Measurements from ENCODE around the gene ZNF135.
A peak's percentile ranks its signal among the peaks of the same experiment; 100 is the strongest.

The ZNF135 gene

DNA sequence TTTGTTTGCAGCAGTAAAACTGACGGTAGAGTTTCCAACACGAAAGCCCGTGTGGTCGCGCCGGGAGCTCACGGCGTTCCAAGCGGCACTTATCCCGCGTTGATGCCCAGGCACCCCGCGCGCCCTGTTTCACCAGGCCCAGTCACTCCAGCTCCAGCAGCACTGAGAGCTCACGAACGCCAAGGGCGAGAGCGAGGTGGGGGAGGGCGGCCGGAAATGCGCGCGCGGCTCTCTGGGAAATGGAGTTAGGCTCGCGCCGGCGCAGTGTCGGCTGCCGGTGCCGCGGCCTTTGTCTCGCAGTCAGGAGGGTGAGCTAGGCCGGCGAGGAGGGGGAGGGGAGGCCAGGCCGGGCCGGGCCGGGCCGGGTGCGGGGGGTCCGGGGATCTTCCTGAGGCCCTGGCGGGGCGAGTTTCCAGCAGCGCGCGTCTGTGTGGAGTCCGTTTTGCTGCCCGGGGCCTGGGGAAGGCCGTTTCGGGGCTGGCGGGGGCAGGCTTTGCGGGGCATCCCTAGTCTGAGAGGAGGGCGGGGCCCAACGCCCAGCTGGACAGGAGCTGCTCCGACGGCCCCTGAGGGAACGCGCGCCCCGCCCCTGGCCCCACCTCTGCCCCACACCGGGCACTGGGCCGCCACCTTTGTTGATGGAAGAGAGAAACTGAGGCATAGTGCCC is at the start of gene ZNF135:
Gene ZNF135 (plus strand): TSS at position 280 of the 668 bp plus-strand sequence. CDS start 721 bp downstream, outside the sequence.
- DNase-seq (ENCODE audit: low read depth, low spot score) = no peak
- H3K27ac ChIP-seq = peak within 1 kb of the TSS; percentile 42

DNA sequence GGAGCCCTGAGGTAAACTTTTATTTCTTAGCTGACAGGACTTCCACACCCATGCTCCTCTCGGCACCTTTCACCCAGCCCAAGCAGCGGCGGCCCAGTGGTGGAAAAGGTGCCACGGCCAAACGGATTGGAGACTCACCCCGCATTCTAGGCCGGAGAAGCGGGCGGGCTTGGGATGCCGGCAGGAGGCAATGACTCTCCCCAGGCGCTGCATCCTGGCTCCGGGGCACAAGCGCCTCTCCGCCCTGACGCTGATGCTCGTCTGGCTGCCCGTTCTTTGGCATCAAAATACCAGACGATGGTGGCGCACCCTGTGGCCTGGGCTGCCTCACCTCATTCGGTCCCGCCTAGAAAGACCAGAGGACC is 49.8 kb upstream of the ZNF135 start:
- DNase-seq (ENCODE audit: low read depth, low spot score) = no peak
- H3K27ac ChIP-seq = peak overlapping the region; percentile 86

DNA sequence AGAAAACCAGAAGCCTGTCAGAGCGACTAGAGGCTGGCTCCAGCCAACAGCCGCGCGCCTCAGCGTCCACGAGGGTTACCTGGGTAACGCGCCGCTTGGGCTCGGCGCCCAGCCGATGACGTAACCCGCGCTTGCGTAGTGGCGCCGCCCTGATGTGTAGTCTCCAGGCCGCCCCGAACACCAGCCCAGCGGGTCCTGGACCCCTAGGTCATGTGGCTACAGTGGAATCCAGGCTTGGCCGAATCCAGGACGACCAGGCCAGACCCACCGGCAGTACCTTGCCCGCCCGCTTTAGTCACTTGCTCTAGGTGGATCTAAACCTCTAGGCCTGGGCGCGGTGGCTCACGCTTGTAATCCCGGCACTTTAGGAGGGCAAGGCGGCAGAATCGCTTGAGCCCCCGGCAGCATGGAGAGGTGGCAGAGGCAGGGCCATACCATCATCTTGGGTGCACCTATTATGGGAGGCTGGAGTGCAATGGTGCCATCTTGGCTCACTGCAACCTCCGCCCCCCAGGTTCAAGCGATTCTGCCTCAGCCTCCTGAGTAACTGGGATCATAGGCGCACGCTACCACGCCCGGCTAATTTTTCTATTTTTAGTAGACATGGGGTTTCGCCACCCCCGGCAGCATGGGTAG is 49.3 kb upstream of the ZNF135 start:
- no peak for DNase-seq (ENCODE audit: low read depth, low spot score)
- H3K27ac ChIP-seq = peak overlapping the region; percentile 86

DNA sequence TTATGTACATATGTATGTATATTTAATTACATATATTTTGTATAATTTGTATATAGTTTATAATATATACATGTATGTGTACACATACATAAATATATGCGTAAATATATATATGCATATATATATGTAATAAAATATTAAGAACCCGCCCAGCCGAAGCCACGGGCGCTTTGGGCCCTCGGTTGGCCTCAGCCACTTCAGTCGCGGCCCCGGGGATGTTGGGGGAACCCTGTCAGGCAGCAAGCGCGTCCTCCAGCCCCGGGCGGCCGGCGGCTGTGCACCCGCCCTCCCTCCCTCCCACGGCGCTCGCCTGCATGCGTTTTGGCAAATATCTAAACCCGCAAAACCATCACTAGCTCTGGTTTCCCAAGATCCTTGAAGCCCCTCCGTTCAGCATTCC is 48.6 kb upstream of the ZNF135 start:
- no peak for DNase-seq (ENCODE audit: low read depth, low spot score)
- no peak overlapping the region for H3K27ac ChIP-seq

DNA sequence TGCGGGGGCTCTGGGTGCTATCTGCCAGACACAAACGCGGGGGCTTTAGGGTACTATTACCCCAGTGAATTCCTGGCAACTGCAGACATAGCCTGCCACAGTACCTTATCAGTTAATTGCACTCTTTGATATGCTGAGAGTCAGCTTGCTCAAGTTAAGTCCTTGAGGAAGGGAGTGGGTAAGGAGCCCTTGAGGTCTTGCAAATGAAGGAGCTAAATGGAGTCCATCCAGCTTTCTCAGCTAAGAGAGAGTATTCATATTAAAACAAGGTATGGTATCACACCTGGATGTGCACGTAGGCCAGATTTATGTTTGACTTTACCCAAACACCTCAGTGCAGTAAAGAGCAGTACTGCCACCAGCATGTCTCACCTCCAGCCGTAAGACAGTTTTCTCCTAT is 44.9 kb upstream of the ZNF135 start:
- no peak overlapping the region for H3K27ac ChIP-seq
- no peak for DNase-seq (ENCODE audit: low read depth, low spot score)

DNA sequence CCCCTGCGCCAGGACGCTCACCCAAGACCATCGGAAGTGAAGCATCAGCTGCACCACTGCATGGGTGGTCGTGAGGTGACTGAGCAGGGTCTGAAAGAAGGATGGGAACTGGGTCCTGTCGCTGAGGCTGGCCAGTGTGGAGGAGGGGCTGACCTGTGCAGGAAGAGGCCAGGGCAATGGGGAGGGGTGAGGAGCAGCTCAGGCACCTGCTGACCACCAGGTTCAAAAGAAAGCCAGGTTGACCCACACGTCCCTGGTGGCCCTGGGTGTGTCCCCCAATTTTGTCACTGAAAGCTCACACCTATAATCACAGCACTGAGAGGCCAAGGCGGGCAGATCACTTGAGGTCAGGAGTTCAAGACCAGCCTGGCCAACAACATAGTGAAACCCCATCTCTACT is 39.0 kb upstream of the ZNF135 start:
- DNase-seq (ENCODE audit: low read depth, low spot score) = no peak
- H3K27ac ChIP-seq = no peak overlapping the region

DNA sequence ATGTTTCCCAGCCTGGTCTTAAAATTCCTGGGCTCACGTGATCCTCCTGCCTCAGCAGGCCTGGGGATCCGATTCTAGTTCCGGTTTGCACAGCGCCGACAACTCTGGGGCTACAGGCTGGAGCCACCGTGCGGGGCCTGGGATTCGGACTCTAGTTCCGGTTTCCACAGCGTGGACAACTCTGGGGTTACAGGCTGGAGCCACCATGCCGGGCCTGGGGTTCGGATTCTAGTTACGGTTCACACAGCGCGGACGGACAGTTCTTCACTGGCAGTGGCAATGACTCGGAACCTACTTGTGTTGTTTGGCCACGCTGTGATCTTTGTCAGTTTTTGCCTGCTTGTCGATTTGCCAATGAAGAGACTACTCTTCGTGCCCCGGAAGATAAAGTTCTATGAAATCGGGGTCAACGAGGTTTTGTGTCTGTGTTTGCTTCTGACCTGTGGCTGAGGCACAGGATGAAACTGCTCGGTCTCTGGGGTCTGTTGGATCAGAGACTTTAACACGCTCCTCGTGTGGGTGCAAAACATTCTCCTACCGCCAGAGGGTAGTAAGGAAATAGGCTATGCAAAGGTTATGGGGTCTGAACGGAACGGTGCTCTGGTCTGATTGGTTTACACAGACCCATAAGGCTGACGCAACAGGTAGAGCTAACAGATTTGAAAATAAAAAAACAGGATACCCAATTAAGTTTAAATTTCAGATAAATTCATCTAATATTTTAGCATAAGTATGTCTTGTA is 37.4 kb upstream of the ZNF135 start:
- no peak for DNase-seq (ENCODE audit: low read depth, low spot score)
- H3K27ac ChIP-seq = no peak overlapping the region

DNA sequence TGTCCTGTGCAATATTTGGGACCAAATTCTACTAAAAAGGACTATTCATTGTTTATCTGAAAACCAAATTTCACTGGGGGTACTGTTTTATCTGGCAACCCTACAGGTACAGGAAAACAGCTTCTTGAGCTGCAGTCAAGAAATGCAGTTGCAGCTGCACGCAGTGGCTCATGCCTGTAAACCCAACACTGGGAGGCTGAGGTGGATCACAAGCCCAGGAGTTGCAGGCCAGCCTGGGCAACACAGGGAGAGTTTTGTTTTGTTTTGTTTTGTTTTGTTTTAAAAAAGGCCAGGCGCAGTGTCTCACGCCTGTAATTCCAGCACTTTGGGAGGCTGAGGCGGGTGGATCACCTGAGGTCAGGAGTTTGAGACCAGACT is 36.8 kb upstream of the ZNF135 start:
- no peak overlapping the region for H3K27ac ChIP-seq
- no peak for DNase-seq (ENCODE audit: low read depth, low spot score)

DNA sequence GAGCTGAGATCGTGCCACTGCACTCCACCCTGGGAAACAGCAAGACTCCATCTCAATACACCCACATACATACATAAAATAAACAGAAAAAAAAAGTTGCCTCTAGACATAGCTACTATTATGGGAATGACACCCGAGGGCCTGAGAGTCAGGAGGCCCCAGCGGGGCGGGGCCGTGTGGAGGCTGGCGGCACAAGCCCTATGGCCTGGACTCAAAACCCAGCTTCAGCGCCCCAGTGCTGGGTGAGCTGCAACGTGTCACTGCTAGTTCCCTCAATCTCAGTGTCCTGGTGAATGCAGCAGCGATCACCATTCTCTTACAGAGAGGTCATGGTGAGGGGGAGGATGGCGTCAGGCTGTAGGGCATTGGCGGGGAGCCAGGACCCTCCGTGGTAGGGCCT is 34.4 kb upstream of the ZNF135 start:
- H3K27ac ChIP-seq = no peak overlapping the region
- DNase-seq (ENCODE audit: low read depth, low spot score) = no peak

DNA sequence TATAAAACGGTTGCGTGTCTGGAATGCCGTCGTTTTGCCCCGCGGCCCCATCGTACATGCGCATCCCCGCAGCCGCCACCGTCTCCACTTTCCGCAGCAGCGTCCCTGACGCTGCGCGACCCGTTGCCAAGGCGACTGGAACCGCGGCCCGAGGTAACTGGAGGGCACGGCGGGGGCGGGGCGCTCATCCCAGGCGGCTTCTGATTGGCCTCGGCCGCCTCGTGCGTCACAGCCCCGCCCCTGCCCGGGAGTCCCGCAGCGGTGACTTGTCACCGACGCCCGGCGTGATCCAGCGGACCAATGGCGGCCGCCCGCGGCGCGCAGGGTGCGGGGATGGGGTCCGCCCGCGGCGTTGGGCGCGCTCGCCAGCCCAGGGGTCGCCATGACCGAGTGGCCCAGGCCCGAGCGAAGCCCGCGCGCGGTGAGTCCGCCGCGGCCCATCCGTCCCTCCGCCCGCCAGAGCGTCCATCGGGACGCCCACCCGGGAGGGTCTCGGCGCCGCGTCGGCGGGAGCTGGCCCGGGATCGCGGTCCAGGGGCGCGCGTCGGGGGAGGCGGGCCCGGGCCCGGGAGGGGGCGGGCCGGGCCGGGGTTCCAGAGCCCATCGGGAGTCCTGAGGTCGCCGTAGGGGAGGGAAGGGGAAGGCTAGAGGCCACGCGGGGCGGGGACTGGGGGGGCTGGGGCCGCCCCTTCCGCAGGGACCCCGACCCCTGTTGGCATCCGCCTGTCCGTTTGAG is 25.2 kb upstream of the ZNF135 start, which contains the start of gene ZSCAN1:
Gene ZSCAN1 (plus strand): TSS at position 285 of the 736 bp plus-strand sequence. CDS start 3,812 bp downstream, outside the sequence.
- no peak for DNase-seq (ENCODE audit: low read depth, low spot score)
- H3K27ac ChIP-seq = no peak within 1 kb of the TSS

DNA sequence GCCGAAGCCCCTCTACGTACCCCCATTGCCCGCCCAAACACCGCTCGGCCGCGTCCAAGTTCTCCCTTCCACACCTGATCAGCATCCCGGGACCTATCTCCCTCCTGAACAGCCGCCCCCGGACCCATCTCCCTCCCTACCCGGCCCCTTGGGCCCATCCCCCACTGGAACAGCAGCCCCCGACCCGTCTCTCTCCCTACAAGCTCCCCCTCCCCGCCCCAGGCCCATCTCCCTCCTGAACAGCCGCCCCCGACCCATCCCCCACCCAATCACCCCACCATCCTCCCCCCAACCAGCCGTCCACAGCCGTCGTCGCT is 24.6 kb upstream of the ZNF135 start:
- no peak overlapping the region for H3K27ac ChIP-seq
- no peak for DNase-seq (ENCODE audit: low read depth, low spot score)

DNA sequence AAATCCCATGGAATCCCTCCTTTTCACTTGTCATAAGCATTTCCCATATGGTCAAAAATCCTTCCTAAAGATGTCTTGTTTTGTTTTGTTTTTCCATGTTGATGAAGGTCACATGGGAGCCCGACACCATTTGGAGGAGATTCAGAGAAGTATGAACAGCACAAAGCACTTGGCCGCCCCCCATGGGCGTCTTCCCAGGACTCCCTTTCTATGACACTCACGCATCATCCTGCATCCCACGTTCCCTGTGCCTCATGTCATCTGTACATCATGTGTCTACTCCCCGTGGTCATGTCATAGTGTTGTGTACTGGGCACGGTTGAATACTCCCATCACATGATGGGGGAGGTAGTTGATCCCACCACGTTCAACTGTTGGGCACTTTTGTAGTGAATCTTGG is 23.2 kb upstream of the ZNF135 start:
- no peak overlapping the region for H3K27ac ChIP-seq
- DNase-seq (ENCODE audit: low read depth, low spot score) = no peak

DNA sequence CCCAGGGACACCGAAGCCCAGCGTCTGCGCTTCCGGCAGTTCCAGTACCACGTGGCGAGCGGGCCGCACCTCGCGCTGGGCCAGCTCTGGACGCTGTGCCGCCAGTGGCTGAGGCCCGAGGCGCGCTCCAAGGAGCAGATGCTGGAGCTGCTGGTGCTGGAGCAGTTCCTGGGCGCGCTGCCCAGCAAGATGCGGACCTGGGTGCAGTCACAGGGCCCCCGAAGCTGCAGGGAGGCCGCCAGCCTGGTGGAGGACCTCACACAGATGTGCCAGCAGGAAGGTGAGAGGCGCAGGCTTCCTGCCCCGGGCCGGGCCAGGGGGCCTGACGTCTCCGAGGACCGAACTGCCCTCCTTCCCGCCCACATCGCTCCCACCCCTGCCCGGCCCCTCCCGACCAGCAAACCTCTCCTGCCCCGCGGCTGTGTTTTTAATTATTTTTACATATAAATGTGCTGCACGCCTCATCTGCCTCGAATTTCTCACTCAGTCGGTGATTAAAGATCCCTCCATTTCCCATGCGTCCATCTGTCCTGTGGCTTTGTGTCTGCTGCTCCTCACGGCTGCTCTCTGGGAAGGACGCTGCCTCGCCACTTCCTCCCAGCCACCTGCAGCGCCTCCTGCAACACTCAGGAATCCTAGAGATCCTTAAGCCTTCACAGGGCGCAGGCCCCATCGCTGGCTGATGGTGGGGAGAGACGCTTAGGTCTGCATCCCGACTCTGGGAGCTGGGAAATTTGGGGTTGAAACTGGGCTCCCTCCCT is 21.0 kb upstream of the ZNF135 start:
- no peak overlapping the region for H3K27ac ChIP-seq
- no peak for DNase-seq (ENCODE audit: low read depth, low spot score)

DNA sequence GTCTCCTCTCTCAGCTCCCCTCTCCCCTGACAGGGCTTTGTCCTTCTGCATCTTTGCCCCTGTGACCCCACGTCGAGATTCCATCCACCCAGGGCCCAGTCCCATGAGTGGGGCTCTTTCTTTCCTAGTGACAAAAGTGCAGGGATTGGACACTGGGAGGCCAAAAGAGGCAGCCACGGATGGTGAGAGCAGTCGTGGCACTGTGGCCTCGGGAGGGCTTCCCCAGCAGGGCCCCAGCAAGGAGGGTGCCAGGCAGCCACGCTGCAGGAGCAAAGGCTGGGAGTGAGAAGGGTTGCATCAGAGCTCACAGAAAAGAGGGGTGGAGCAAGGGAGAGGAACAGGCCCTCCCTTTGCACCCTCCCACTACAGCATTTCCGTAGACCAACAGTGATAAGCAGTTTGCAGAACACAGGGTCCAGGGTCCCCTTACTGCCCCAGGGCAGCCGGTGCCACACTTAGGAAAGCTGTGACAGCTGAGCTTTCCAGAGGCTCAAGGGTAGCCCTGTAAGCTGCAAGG is 20.3 kb upstream of the ZNF135 start:
- H3K27ac ChIP-seq = no peak overlapping the region
- DNase-seq (ENCODE audit: low read depth, low spot score) = no peak

DNA sequence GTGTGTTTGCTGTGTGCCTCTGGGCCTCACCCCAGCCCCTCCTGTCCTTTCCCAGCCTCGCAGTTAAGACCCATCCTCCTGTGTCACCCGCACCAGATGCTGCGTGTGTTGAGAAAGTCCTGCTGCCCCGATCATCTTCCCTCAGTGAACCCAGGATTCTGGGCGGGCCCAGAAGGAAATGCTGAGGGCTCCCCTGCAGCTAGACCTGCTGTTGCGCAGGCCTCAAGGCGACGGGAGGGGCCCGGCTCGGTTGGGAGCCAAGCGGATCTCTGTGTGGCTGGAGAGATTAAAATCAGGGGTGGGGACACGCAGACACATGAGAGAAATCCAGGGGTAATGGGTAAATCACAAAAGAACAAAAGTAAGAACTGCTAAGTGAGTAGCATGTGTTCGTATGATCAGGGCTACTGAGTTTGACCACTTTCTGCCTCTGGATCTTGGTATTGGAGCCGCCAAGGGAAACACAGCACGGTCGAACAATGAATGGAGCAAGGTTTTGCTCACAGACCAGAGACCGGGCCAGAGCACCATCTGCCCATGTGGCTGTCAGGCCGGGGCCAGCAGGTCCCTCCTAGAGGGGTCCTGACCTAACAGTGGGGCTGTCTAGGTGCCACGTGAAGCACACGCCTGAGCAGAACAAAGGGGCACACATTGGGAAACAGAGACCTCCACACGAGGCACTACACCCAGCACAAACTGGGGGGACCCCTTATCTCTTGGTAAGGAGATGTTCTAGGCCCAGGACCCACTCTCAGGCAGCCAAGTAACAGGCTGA is 18.1 kb upstream of the ZNF135 start:
- DNase-seq (ENCODE audit: low read depth, low spot score) = no peak

DNA sequence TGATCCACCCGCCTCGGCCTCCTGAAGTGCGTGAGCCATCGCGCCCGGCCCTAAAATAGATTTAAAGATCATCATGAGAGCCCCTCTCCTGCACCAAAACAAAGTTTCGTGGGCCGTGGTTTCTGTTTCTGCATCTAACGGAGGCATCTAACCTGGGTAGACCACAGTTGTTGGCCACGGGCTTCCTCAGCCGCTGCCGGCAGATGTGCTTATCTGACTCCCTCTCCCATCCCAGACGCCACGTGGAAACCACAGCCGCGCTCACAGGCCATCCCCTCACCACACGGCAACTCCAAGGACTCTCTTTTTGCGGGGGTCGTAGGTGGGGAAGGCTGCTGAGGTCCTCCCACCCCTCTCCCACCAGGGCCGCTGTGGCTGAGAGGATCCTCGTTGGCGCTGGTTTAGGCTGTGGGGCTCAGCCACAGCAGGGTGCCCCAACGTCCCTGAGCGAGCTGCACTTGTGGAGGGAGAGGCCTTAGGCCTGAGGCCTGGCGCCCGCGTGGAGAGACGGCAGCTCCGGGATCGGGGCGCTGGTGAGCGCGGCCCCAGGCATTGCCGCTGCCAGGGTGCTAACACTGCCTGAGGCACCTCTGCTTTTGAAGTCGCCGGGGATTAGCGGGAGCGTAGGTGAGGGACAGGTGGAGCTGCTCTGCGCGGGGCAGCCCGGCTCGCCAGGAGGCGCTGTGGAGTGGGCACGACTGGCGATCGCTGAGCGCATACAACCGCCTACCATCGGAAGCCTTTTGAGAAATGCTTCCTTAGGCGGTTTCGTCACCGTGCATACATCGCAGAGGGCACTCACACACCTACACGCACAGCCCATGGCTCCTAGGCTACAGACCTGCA is 16.4 kb upstream of the ZNF135 start:
- no peak overlapping the region for H3K27ac ChIP-seq
- DNase-seq (ENCODE audit: low read depth, low spot score) = no peak

More for the DNA sequence above, 18.1 kb upstream of the ZNF135 start:
- H3K27ac ChIP-seq = no peak overlapping the region

DNA sequence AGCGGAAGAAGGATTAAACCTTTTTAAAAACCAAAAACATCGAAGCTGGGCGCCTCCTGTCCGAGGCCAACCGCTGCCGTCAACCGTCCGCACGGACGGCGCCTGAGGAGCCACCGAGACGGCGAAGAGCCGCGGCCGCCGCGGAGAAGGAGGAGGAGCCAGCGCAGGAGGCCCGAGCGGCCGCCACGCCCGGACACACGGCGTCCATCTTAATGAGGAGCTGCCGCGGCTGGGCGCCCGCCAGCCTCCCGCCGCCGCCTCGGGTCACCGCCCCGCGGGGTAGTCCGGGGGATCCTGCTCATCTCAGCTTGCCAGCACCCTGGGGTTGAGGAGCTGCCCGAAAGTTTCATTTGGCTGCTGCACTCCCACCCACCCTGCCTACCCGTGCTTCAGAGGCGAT is 14.7 kb upstream of the ZNF135 start:
- H3K27ac ChIP-seq = no peak overlapping the region
- DNase-seq (ENCODE audit: low read depth, low spot score) = no peak

DNA sequence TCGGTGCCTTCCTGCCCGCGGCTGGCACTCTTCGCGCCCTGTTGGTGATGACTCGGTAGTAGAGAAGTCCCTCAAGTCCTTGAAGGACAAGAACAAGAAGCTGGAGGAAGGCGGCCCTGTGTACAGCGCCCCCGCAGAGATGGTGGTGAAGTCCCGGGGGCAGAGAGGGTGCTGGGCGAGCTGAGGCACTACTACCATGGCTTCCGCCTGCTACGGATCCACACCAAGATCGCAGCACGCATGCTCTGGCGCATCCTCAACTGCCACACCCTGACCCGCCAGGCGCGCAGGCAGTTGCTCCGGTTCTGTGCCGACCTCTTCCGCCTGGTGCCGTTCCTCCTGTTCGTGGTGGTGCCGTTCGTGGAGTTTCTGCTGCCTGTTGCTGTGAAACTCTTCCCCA is 14.2 kb upstream of the ZNF135 start:
- no peak for DNase-seq (ENCODE audit: low read depth, low spot score)
- no peak overlapping the region for H3K27ac ChIP-seq

Measured in epithelial cell of prostate (primary cell).